SK-N-SH (cell line): Measurements from ENCODE around the gene ZMIZ1. TPM values are rescaled to one million over a fixed set of nuclear protein-coding genes. Genes with fewer than 3 reads are reported as not detected.

Experiments
- CTCF ChIA-PET: fragments of 300-600, 350-600 bp; formaldehyde crosslinking; extraction: SDS; loops from one replicate; lab custom pipeline; 2021; lab: Yijun Ruan, JAX
- POLR2A ChIA-PET: fragments of 350-600 bp; sonication (Branson Sonifier 250); formaldehyde crosslinking; extraction: SDS; loops from one replicate; lab custom pipeline; 2020; ENCODE audit warnings: antibody characterized with exemption, inconsistent platforms; lab: Yijun Ruan, JAX
- DNase-seq: peaks from one replicate; pipeline ENCODE4 v3.0.0; 2012
- H2AFZ ChIP-seq: fragments of 200-600 bp; sonication (generic); 2 replicates; pipeline ENCODE4 v1.8.1; 2016; ENCODE audit warnings: antibody characterized with exemption, mild to moderate bottlenecking, low read depth
- H3F3A ChIP-seq: fragments of 200-600 bp; sonication (generic); replicated peaks from 2 replicates; pipeline ENCODE3; 2016; ENCODE audit warnings: antibody characterized with exemption, mild to moderate bottlenecking; ENCODE audit not compliant: insufficient read depth
- H3K27ac ChIP-seq, 2 experiments: fragments of 200-500 bp in 1 of 2; fragments of 200-600 bp in 1 of 2; sonication (Bioruptor generic) in 1 of 2; sonication (generic), shearing (Covaris generic) in 1 of 2; 2 replicates each; pipeline versions ENCODE4 v1.5.1 to v1.6.1; 2014 to 2016; ENCODE audit warnings: low read depth in 2 of 2, inconsistent platforms in 1 of 2, low read length in 1 of 2, mild to moderate bottlenecking in 1 of 2, mixed read lengths in 1 of 2
- H3K27me3 ChIP-seq: fragments of 200-600 bp; sonication (generic), shearing (Covaris generic); 2 replicates; pipeline ENCODE4 v1.6.1; 2016; ENCODE audit warnings: mixed run types; ENCODE audit not compliant: insufficient read depth
- H3K36me3 ChIP-seq, 2 experiments: fragments of 200-500 bp in 1 of 2; fragments of 200-600 bp in 1 of 2; sonication (Bioruptor generic) in 1 of 2; sonication (generic) in 1 of 2; replicated peaks in 1 of 2; 2 replicates each; pipeline versions ENCODE3 to v1.5.1; 2014 to 2016; ENCODE audit warnings: low read length in 1 of 2, mild to moderate bottlenecking in 1 of 2; ENCODE audit not compliant: insufficient read depth in 2 of 2, control insufficient read depth in 1 of 2
- H3K4me1 ChIP-seq, 2 experiments: fragments of 200-500 bp in 1 of 2; fragments of 200-600 bp in 1 of 2; sonication (Bioruptor generic) in 1 of 2; sonication (generic), shearing (Covaris generic) in 1 of 2; 2 replicates each; pipeline versions ENCODE4 v1.5.1 to v1.6.1; 2014 to 2016; ENCODE audit warnings: low read depth in 1 of 2, low read length in 1 of 2, mixed run types in 1 of 2; ENCODE audit not compliant: insufficient read depth in 2 of 2, control insufficient read depth in 1 of 2
- H3K4me2 ChIP-seq: fragments of 200-600 bp; sonication (generic), shearing (Covaris generic); 2 replicates; pipeline ENCODE4 v1.6.1; 2017; ENCODE audit warnings: mixed run types
- H3K4me3 ChIP-seq, 2 experiments: fragments of 200-500 bp in 1 of 2; fragments of 200-600 bp in 1 of 2; sonication (Bioruptor generic) in 1 of 2; sonication (generic), shearing (Covaris generic) in 1 of 2; 2 replicates each; pipeline versions ENCODE4 v1.5.1 to v1.8.1; 2014 to 2016; ENCODE audit warnings: low read depth in 2 of 2, inconsistent platforms in 1 of 2, low read length in 1 of 2, mild to moderate bottlenecking in 1 of 2, mixed read lengths in 1 of 2, moderate library complexity in 1 of 2
- H3K79me2 ChIP-seq: fragments of 200-600 bp; sonication (generic); 2 replicates; pipeline ENCODE4 v1.8.1; 2017; ENCODE audit warnings: mild to moderate bottlenecking; ENCODE audit not compliant: insufficient read depth
- H3K9ac ChIP-seq: fragments of 200-600 bp; sonication (generic); 2 replicates; pipeline ENCODE4 v1.6.1; 2017; ENCODE audit warnings: mixed run types
- H3K9me2 ChIP-seq: fragments of 200-600 bp; sonication (generic); 2 replicates; pipeline ENCODE4 v1.6.1; 2017; ENCODE audit warnings: mixed run types
- H3K9me3 ChIP-seq: fragments of 200-600 bp; sonication (generic); 2 replicates; pipeline ENCODE4 v1.6.1; 2017; ENCODE audit warnings: mixed run types, mild to moderate bottlenecking, moderate library complexity
- H4K20me1 ChIP-seq: fragments of 200-600 bp; sonication (generic); 2 replicates; pipeline ENCODE4 v1.6.1; 2017; ENCODE audit warnings: mild to moderate bottlenecking, mixed run types; ENCODE audit not compliant: insufficient read depth
- EZH2phosphoT487 ChIP-seq: fragments of 200-600 bp; sonication (generic); IDR thresholded peaks from 2 replicates; pipeline ENCODE4 v1.6.1; 2017; ENCODE audit warnings: low read depth, mixed run types, mild to moderate bottlenecking, antibody characterized with exemption, moderate library complexity, borderline replicate concordance
- FOXM1 ChIP-seq: IDR thresholded peaks from 2 replicates; pipeline ENCODE4 v1.4.0; 2012; ENCODE audit warnings: low read depth, mild to moderate bottlenecking
- GATA2 ChIP-seq: sonication (generic); formaldehyde crosslinking; IDR thresholded peaks from 2 replicates; pipeline ENCODE4 v1.5.0; 2020; ENCODE audit warnings: mild to moderate bottlenecking, missing genetic modification reagents
- MEF2A ChIP-seq: IDR thresholded peaks from 2 replicates; pipeline ENCODE4 v1.4.0; 2012; ENCODE audit warnings: low read depth, borderline replicate concordance
- RXRA ChIP-seq: IDR thresholded peaks from 2 replicates; pipeline ENCODE4 v1.4.0; 2012; ENCODE audit warnings: low read depth, mild to moderate bottlenecking, borderline replicate concordance
- TEAD4 ChIP-seq: IDR thresholded peaks from 2 replicates; pipeline ENCODE4 v1.4.0; 2012; ENCODE audit warnings: mild to moderate bottlenecking, borderline replicate concordance; ENCODE audit not compliant: insufficient read depth
- USF1 ChIP-seq: IDR thresholded peaks from 2 replicates; pipeline ENCODE4 v1.4.0; 2012; ENCODE audit warnings: low read depth, borderline replicate concordance
- YY1 ChIP-seq: IDR thresholded peaks from 2 replicates; pipeline ENCODE4 v1.4.0; 2012; ENCODE audit warnings: low read depth, mild to moderate bottlenecking
- WGBS: methylation state at CpG from one replicate; pipeline ENCODE4 v1.1.6; 2017; ENCODE audit warnings: low lambda C conversion rate; 5-methylcytosine and 5-hydroxymethylcytosine counted together
- polyA plus RNA-seq, 3 experiments: library from polyadenylated mRNA; depleted of rRNA; stranded (reverse); fragments of >200 nt; gene quantifications; 2 replicates each; pipeline ENCODE4 v1.2.3, GENCODE V29; 2012
- TF ChIP-seq, protein P1 (sequence below): IDR thresholded peaks from 2 replicates; pipeline ENCODE4 v1.4.0; 2012; ENCODE audit warnings: low read depth, borderline replicate concordance
- TF ChIP-seq, protein P2 (sequence below): fragments of 200-600 bp; sonication (generic); IDR thresholded peaks from 2 replicates; pipeline ENCODE4 v1.6.1; 2017; ENCODE audit warnings: antibody characterized with exemption, mild to moderate bottlenecking, moderate library complexity

ZMIZ1 gene
- polyA plus RNA-seq, 1 of the 3 experiments (the other 2 are of a cell fraction) = 23.5 TPM

DNA sequence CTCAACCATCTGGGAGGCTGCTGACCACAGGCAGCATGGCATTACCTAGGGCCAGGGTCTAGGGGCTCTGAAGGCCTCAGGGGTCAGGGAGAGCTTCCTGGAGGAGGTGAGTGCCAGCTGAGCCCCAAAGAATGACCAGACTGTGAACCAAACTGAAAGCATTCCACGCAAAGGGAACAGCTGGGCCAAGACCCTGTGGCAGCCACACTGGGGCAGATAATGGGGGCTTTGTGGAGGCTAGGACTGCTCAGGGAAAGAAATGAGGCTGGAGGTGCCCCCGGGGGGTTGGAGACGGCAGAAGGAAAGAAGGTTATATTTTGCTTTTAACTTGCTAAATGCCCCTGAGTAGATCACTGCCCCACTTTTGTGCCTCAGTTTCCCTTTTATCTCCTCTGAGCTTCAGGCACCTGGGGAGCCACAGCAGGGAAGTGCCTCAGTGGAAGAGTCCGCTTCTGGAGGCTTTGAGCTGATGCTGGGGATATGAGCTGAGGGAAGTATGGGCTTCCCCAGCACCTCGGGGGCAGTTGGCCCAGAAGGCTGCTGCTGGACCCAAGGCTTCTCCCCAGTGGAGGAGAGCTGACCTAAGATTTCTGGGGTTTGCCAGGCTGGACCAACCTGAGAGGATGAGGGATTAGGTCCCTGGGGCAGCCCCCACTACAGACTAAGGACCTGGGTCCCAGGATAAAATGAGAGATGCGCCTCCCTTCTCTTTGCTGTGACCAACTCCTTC is 57.8 kb downstream of the ZMIZ1 start:
- Histone ChIP-seq H3K4me3 (no peak overlapping the region), H3K9me3 (no peaks in the 10 kb centered on the region), H2AFZ (no peak overlapping the region), H4K20me1 (peaks cover 70% of the 10 kb centered on the region), H3K27me3 (no peaks in the 10 kb centered on the region)
- TF ChIP-seq TEAD4 = no peak
- TF ChIP-seq EZH2phosphoT487 = no peak
- TF ChIP-seq USF1 = no peak
- TF ChIP-seq MEF2A = no peak
- TF ChIP-seq, protein P1, sequence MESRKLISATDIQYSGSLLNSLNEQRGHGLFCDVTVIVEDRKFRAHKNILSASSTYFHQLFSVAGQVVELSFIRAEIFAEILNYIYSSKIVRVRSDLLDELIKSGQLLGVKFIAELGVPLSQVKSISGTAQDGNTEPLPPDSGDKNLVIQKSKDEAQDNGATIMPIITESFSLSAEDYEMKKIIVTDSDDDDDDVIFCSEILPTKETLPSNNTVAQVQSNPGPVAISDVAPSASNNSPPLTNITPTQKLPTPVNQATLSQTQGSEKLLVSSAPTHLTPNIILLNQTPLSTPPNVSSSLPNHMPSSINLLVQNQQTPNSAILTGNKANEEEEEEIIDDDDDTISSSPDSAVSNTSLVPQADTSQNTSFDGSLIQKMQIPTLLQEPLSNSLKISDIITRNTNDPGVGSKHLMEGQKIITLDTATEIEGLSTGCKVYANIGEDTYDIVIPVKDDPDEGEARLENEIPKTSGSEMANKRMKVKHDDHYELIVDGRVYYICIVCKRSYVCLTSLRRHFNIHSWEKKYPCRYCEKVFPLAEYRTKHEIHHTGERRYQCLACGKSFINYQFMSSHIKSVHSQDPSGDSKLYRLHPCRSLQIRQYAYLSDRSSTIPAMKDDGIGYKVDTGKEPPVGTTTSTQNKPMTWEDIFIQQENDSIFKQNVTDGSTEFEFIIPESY = no peak
- TF ChIP-seq FOXM1 = no peak
- TF ChIP-seq GATA2 (CRISPR knock-in tag) = no peak
- TF ChIP-seq YY1 = no peak
- TF ChIP-seq, protein P2, sequence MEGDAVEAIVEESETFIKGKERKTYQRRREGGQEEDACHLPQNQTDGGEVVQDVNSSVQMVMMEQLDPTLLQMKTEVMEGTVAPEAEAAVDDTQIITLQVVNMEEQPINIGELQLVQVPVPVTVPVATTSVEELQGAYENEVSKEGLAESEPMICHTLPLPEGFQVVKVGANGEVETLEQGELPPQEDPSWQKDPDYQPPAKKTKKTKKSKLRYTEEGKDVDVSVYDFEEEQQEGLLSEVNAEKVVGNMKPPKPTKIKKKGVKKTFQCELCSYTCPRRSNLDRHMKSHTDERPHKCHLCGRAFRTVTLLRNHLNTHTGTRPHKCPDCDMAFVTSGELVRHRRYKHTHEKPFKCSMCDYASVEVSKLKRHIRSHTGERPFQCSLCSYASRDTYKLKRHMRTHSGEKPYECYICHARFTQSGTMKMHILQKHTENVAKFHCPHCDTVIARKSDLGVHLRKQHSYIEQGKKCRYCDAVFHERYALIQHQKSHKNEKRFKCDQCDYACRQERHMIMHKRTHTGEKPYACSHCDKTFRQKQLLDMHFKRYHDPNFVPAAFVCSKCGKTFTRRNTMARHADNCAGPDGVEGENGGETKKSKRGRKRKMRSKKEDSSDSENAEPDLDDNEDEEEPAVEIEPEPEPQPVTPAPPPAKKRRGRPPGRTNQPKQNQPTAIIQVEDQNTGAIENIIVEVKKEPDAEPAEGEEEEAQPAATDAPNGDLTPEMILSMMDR = no peak
- TF ChIP-seq RXRA = no peak
- TF ChIP-seq, all 33 proteins: peak for 0
- no peak overlapping the region for H3K9ac ChIP-seq
- peaks cover 86% of the 10 kb centered on the region for H3K79me2 ChIP-seq
- H3K4me2 ChIP-seq = no peak overlapping the region
- WGBS = 95% methylated on average over 6 of the region's 6 CpGs
- H3K36me3 ChIP-seq = peaks cover 4 to 46% of the 10 kb centered on the region in 2 experiments
- H3K4me1 ChIP-seq = peaks cover 46 to 72% of the 10 kb centered on the region in 2 experiments
- ChIA-PET CTCF (interaction anchor here (1.2 to 3.0 kb wide), 2 partner anchors 8 to 69 kb away, joined by 3 to 11 read pairs; no protein-coding TSS in a partner anchor), POLR2A (no interaction called here)
- peak overlapping the region; percentile 45 to 64; a peak in 3 of 4 replicates for H3K27ac ChIP-seq
- no peaks in the 10 kb centered on the region for H3K9me2 ChIP-seq
- H3F3A ChIP-seq = peaks cover 31% of the 10 kb centered on the region
- no peak for DNase-seq
